OCI-LY7 (cell line): ENCODE data around the gene MYL6.

Experiments used
- CTCF ChIP-seq: fragments of 200-600 bp; sonication (generic); conservative IDR thresholded peaks from 2 replicates; pipeline ENCODE4 v1.5.1; 2014; ENCODE audit warnings: mild to moderate bottlenecking, antibody characterized with exemption, low read length, moderate library complexity, mixed read lengths
- EZH2phosphoT487 ChIP-seq: fragments of 200-600 bp; sonication (generic); IDR thresholded peaks from 2 replicates; pipeline ENCODE4 v1.6.1; 2018; ENCODE audit warnings: low read depth, borderline replicate concordance, mild to moderate bottlenecking, mixed run types, antibody characterized with exemption, low read length, moderate library complexity, mixed read lengths

- TF ChIP-seq CTCF (no peak), EZH2phosphoT487 (no peak)
These were observed 36.8 kb upstream of the MYL6 start for GRCh38 chr12:56121204-56121870.
